CD14-positive monocyte (primary cell): ENCODE data around the gene FCN2. TPM values are rescaled to one million over a fixed set of nuclear protein-coding genes. Genes with fewer than 3 reads are reported as not detected.

Experiments used
- DNase-seq, 3 donors: peaks; one replicate each; pipeline ENCODE4 v3.0.0-alpha.2; 2011 to 2022
- H2AFZ ChIP-seq: 2 replicates; pipeline ENCODE4 v1.6.0; 2012; ENCODE audit warnings: mild to moderate bottlenecking, low read depth, low read length, inconsistent platforms; ENCODE audit not compliant: insufficient read depth, poor library complexity, severe bottlenecking
- H3K27ac ChIP-seq, 2 donors: 1 replicate in 1 of 2; 2 replicates in 1 of 2; pipeline ENCODE4 v1.5.1; 2012 to 2013; ENCODE audit warnings: low read length in 2 of 2, control low read depth in 1 of 2, inconsistent platforms in 1 of 2, low read depth in 1 of 2, mild to moderate bottlenecking in 1 of 2
- H3K27me3 ChIP-seq, 2 donors: one replicate each; pipeline versions ENCODE4 v1.6.0 to v1.6.1; 2011 to 2013; ENCODE audit warnings: low read length in 2 of 2; ENCODE audit not compliant: control insufficient read depth in 2 of 2, insufficient read depth in 2 of 2
- H3K36me3 ChIP-seq, 2 donors: replicated peaks in 1 of 2; 1 replicate in 1 of 2; 2 replicates in 1 of 2; pipeline versions ENCODE4 v1.5.1 to v1.6.1; 2012 to 2013; ENCODE audit warnings: low read length in 2 of 2, control low read depth in 1 of 2, inconsistent platforms in 1 of 2, mild to moderate bottlenecking in 1 of 2; ENCODE audit not compliant: insufficient read depth in 2 of 2, control insufficient read depth in 1 of 2
- H3K4me1 ChIP-seq, 2 donors: 1 replicate in 1 of 2; 2 replicates in 1 of 2; pipeline versions ENCODE4 v1.5.1 to v1.6.1; 2012 to 2013; ENCODE audit warnings: low read length in 2 of 2, control low read depth in 1 of 2, inconsistent platforms in 1 of 2, mild to moderate bottlenecking in 1 of 2, moderate library complexity in 1 of 2; ENCODE audit not compliant: insufficient read depth in 2 of 2, control insufficient read depth in 1 of 2
- H3K4me2 ChIP-seq: replicated peaks from 2 replicates; pipeline ENCODE3; 2012; ENCODE audit warnings: low read length, moderate library complexity, mild to moderate bottlenecking; ENCODE audit not compliant: poor library complexity, severe bottlenecking; ENCODE audit errors: extremely low read depth
- H3K4me3 ChIP-seq, 3 experiments: fragments of 200-600 bp in 1 of 3; sonication (generic) in 1 of 3; replicated peaks in 1 of 3; 1 replicate in 2 of 3; 2 replicates in 1 of 3; pipeline ENCODE4 v1.5.1; 2011 to 2013; ENCODE audit warnings: low read length in 3 of 3, mild to moderate bottlenecking in 3 of 3, control low read depth in 2 of 3, low read depth in 2 of 3, inconsistent platforms in 1 of 3, moderate library complexity in 1 of 3
- H3K79me2 ChIP-seq: 2 replicates; pipeline ENCODE4 v1.6.0; 2012; ENCODE audit warnings: mild to moderate bottlenecking, control low read depth, inconsistent platforms, low read length, moderate library complexity; ENCODE audit not compliant: insufficient read depth
- H3K9ac ChIP-seq: 2 replicates; pipeline ENCODE4 v1.6.0; 2017; ENCODE audit warnings: low read length, mild to moderate bottlenecking; ENCODE audit not compliant: insufficient read depth, poor library complexity, severe bottlenecking
- H3K9me3 ChIP-seq, 2 donors: replicated peaks in 1 of 2; 1 replicate in 1 of 2; 2 replicates in 1 of 2; pipeline versions ENCODE4 v1.5.1 to v1.6.1; 2012 to 2013; ENCODE audit warnings: low read length in 2 of 2, control low read depth in 1 of 2; ENCODE audit not compliant: control insufficient read depth in 1 of 2, insufficient read depth in 1 of 2
- H4K20me1 ChIP-seq: 2 replicates; pipeline ENCODE4 v1.6.0; 2012; ENCODE audit warnings: mild to moderate bottlenecking, low read length, control low read depth, moderate library complexity; ENCODE audit not compliant: insufficient read depth
- H3K27ac Mint-ChIP-seq, 7 donors: one replicate each; pipeline ENCODE4 v1.8.0; 2020; ENCODE audit warnings: mild to moderate bottlenecking in 7 of 7, mixed read lengths in 7 of 7, moderate library complexity in 6 of 7, inconsistent platforms in 2 of 7
- H3K27me3 Mint-ChIP-seq, 3 donors: one replicate each; pipeline ENCODE4 v1.8.0; 2021 to 2022; ENCODE audit warnings: low read depth in 3 of 3, mild to moderate bottlenecking in 3 of 3, mixed read lengths in 3 of 3, moderate library complexity in 3 of 3, inconsistent platforms in 1 of 3
- H3K36me3 Mint-ChIP-seq, 2 donors: one replicate each; pipeline ENCODE4 v1.8.0; 2020; ENCODE audit warnings: mixed read lengths in 2 of 2, inconsistent platforms in 1 of 2, mild to moderate bottlenecking in 1 of 2
- H3K4me1 Mint-ChIP-seq: one replicate; pipeline ENCODE4 v1.8.0; 2020; ENCODE audit warnings: mild to moderate bottlenecking, mixed read lengths
- H3K4me3 Mint-ChIP-seq, 2 donors: one replicate each; pipeline ENCODE4 v1.8.0; 2020; ENCODE audit warnings: mild to moderate bottlenecking in 2 of 2, mixed read lengths in 2 of 2, moderate library complexity in 1 of 2
- H3K9me3 Mint-ChIP-seq, 7 donors: one replicate each; pipeline ENCODE4 v1.8.0; 2020 to 2022; ENCODE audit warnings: mixed read lengths in 7 of 7, mild to moderate bottlenecking in 6 of 7, moderate library complexity in 6 of 7, inconsistent platforms in 2 of 7
- WGBS: methylation state at CpG from one replicate; pipeline ENCODE4 v1.1.5; 2013; ENCODE audit warnings: missing lambda C conversion rate; ENCODE audit not compliant: insufficient coverage; 5-methylcytosine and 5-hydroxymethylcytosine counted together
- intact Hi-C, 2 donors: fragments of 100-400 bp; cut with micrococcal nuclease; formaldehyde crosslinking; loops; one replicate each; pipeline versions ENCODE4 v1.15.0 to v1.15.1; 2023
- polyA plus RNA-seq, 3 donors: library from polyadenylated mRNA; depleted of rRNA in 1 of 3; unstranded in 2 of 3; stranded (reverse) in 1 of 3; fragments of 300-500 nt in 2 of 3; fragments of >200 nt in 1 of 3; fragmentation: Illumina TruSeq in 2 of 3; gene quantifications; 1 replicate in 2 of 3; 2 replicates in 1 of 3; pipeline ENCODE4 v1.2.3, GENCODE V29; 2012 to 2021
- TF ChIP-seq, protein P1 (sequence below): fragments of 200-600 bp; IDR thresholded peaks from one replicate; pipeline ENCODE4 v1.8.0; 2022; ENCODE audit warnings: antibody characterized with exemption, mild to moderate bottlenecking

FCN2 gene
- polyA plus RNA-seq, 3 donors: not detected

DNA sequence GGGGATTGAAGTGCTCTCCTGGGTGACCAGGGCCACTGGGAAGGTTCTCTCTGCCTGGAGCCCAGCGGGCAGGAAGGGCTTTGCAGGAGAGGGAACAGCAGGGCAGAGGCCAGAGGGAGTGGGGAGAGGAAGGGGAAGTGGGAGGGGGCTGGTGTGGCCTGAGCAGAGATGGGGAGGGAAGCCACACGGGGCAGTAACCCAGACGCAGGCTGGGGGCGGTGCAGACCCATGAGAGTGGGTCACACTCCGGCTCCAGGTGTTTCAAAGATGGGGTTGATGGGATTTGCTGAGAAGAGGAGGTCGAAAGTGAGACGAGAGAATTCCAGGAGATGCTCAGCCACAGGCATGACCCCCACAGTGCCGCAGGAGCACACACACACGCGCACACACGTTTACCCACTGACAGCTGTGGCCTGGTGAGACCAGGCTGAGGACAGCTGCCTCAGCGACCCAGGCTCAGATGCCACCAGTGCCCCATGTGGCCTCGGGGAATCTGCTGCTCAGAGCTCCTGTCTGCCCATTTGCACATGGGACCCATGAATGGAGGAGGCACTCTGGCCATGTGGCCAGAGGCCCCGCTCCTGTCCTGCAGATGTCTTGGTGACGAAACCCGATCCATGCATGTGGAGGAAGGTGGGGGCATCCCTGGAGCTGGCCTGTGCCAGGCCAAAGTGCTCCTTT lies 32.7 kb upstream of the FCN2 start:
- Histone ChIP-seq H3K27ac (no peak overlapping the region), H3K36me3 (no peaks in the 10 kb centered on the region), H3K9me3 (peaks cover 11 to 29% of the 10 kb centered on the region in 2 donors), H2AFZ (no peak overlapping the region), H3K4me1 (no peaks in the 10 kb centered on the region), H4K20me1 (no peaks in the 10 kb centered on the region), H3K4me2 (no peak overlapping the region), H3K27me3 (no peaks in the 10 kb centered on the region), H3K4me3 (no peak overlapping the region), H3K79me2 (no peaks in the 10 kb centered on the region), H3K9ac (no peak overlapping the region)
- WGBS: 63% methylated on average over 11 of the region's 16 CpGs
- no peak overlapping the region for H3K27ac Mint-ChIP-seq
- peaks cover 2 to 11% (median 10%) of the 10 kb centered on the region in 3 donors for H3K27me3 Mint-ChIP-seq
- no peaks in the 10 kb centered on the region for H3K36me3 Mint-ChIP-seq
- peaks cover 1% of the 10 kb centered on the region for H3K4me1 Mint-ChIP-seq
- DNase-seq: no peak
- intact Hi-C loops: no loop called here
- peaks cover 3 to 26% (median 17%) of the 10 kb centered on the region in 7 donors for H3K9me3 Mint-ChIP-seq
- no peak overlapping the region for H3K4me3 Mint-ChIP-seq
- TF ChIP-seq, protein P1, sequence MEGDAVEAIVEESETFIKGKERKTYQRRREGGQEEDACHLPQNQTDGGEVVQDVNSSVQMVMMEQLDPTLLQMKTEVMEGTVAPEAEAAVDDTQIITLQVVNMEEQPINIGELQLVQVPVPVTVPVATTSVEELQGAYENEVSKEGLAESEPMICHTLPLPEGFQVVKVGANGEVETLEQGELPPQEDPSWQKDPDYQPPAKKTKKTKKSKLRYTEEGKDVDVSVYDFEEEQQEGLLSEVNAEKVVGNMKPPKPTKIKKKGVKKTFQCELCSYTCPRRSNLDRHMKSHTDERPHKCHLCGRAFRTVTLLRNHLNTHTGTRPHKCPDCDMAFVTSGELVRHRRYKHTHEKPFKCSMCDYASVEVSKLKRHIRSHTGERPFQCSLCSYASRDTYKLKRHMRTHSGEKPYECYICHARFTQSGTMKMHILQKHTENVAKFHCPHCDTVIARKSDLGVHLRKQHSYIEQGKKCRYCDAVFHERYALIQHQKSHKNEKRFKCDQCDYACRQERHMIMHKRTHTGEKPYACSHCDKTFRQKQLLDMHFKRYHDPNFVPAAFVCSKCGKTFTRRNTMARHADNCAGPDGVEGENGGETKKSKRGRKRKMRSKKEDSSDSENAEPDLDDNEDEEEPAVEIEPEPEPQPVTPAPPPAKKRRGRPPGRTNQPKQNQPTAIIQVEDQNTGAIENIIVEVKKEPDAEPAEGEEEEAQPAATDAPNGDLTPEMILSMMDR: no peak

DNA sequence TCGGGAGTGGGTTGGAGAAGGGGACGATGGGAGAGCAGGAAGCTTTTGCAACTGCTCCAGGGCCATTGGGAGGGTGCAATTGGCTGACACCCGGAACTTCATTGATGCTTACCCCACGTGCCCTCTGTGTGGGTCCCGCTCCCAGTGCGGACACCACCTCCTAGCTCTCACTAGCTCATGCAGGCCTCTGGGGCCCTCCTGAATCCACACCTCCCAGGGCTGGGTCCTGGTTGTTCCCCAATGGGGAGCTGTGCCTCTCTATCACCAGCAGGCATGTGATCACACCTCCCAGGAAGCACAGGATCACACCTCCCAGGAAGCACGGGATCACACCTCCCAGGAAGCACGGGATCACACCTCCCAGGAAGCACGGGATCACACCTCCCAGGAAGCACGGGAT lies 32.1 kb upstream of the FCN2 start:
- Histone ChIP-seq H3K79me2 (no peaks in the 10 kb centered on the region), H2AFZ (no peak overlapping the region), H3K27ac (no peak overlapping the region), H3K27me3 (no peaks in the 10 kb centered on the region), H3K4me1 (no peaks in the 10 kb centered on the region), H3K36me3 (no peaks in the 10 kb centered on the region), H3K9ac (no peak overlapping the region), H3K4me2 (no peak overlapping the region), H4K20me1 (no peaks in the 10 kb centered on the region), H3K9me3 (peaks cover 11 to 29% of the 10 kb centered on the region in 2 donors), H3K4me3 (no peak overlapping the region)
- Mint-ChIP-seq H3K4me1 (peaks cover 1% of the 10 kb centered on the region), H3K9me3 (peaks cover 3 to 26% (median 17%) of the 10 kb centered on the region in 7 donors), H3K36me3 (no peaks in the 10 kb centered on the region), H3K27me3 (peaks cover 2 to 12% (median 10%) of the 10 kb centered on the region in 3 donors), H3K4me3 (no peak overlapping the region), H3K27ac (no peak overlapping the region)
- intact Hi-C loops: no loop called here
- DNase-seq: no peak
- TF ChIP-seq, protein P1: no peak
- 75% methylated on average over 6 of the region's 10 CpGs for WGBS
